Mammary epithelial cell (primary cell): Measurements from ENCODE around the gene CRYAB.

Experiments
- CTCF ChIP-seq, 2 donors: IDR thresholded peaks in 1 of 2; conservative IDR thresholded peaks in 1 of 2; 2 replicates each; pipeline ENCODE4 v1.5.1; 2011 to 2012; ENCODE audit warnings: inconsistent platforms in 2 of 2, low read length in 2 of 2, mild to moderate bottlenecking in 2 of 2, control low read depth in 1 of 2, low read depth in 1 of 2; ENCODE audit not compliant: insufficient read depth in 1 of 2; ENCODE audit errors: extremely low read depth in 1 of 2
- EZH2 ChIP-seq: IDR thresholded peaks from 2 replicates; pipeline ENCODE4 v1.6.1; 2012; ENCODE audit warnings: low read length, inconsistent platforms, borderline replicate concordance

DNA sequence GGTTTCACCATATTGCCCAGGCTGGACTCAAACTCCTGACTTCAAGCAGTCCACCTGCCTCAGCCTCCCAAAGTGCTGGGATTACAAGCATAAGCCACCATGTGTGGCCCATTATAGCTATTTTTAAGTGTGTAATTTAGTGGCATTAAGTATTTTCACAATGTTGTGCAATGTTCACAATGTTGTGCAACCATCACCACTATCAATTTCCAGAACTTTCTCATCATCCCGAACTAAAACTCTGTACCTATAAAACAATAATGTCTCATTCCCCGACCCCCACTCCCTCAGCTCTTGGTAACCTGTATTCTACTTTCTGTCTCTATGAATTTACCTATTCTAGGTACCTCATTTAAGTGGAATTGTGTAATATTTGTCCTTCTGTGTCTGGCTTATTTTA is 24.7 kb downstream of the CRYAB start:
- no peak for TF ChIP-seq CTCF (conservative IDR thresholded peaks at IDR 0.05 in 1 of 2, IDR thresholded peaks at IDR 0.05 in 1 of 2; ENCODE audit: extremely low read depth in 1 of 2, insufficient read depth in 1 of 2, low read depth in 1 of 2, low read length in 2 of 2)
- no peak for TF ChIP-seq EZH2
